ENCODE measurements around the gene CLNS1A.
A peak's percentile ranks its signal among the peaks of the same experiment; 100 is the strongest.

Gene CLNS1A

DNA sequence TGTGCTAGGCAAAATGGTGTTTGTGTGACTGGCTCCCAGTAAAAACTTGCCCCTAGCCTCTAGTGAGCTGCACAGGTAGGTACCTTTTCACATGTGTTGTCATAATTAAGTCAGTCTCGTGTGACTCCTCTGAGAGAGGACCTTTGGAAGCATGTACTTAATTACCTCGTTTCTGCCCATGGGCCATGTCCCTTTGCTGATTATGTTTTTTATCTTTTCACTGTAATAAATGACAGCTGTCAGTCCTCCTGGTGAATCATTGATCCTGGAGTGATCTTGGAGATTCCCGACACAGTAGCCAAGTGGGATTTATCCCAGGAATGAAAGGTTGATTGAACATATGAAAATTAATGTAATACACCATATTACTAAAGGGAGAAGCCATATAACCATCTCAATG, 12.5 kb upstream of the CLNS1A start:
- no peak overlapping the region for H3K14ac ChIP-seq (ENCODE audit: low read length)
- H3K4me2 ChIP-seq (ENCODE audit: insufficient read depth, low read length, poor library complexity, severe bottlenecking) = no peak overlapping the region
- no peak for DNase-seq (ENCODE audit: low spot score)
- H3K4me3 ChIP-seq (ENCODE audit: low read length in 2 of 2) = no peak overlapping the region
- WGBS, 2 donors (ENCODE audit: extremely low coverage in 2 of 2, insufficient read length in 2 of 2, insufficient replicate concordance in 1 of 2) = no CpG with 5 or more reads among the region's 3 CpGs
- H3K4ac ChIP-seq (ENCODE audit: low read length) = no peak overlapping the region
- no peak overlapping the region for H2BK5ac ChIP-seq (ENCODE audit: low read length)
- no peak overlapping the region for H4K8ac ChIP-seq (ENCODE audit: low read depth, low read length)
- H3K27ac ChIP-seq (replicated peaks; ENCODE audit: low read length) = no peak overlapping the region
- H3K79me1 ChIP-seq (ENCODE audit: low read depth, low read length) = no peaks in the 10 kb centered on the region
- no peak overlapping the region for H2AK5ac ChIP-seq (ENCODE audit: low read depth, low read length)
- H3K18ac ChIP-seq (ENCODE audit: low read length) = no peak overlapping the region
- H4K91ac ChIP-seq (ENCODE audit: low read depth, low read length, poor library complexity) = no peak overlapping the region
- no peaks in the 10 kb centered on the region for H3K36me3 ChIP-seq (replicated peaks in 1 of 2; ENCODE audit: control insufficient read depth in 2 of 2, insufficient read depth in 2 of 2, low read length in 2 of 2)
- no peak overlapping the region for H2BK120ac ChIP-seq (ENCODE audit: low read depth, low read length)
- H2BK12ac ChIP-seq (ENCODE audit: low read length) = no peak overlapping the region
- H3K9me3 ChIP-seq (replicated peaks in 1 of 2; ENCODE audit: control insufficient read depth in 2 of 2, insufficient read depth in 1 of 2, low read depth in 1 of 2, low read length in 2 of 2) = no peaks in the 10 kb centered on the region
- H2BK15ac ChIP-seq (ENCODE audit: low read length) = no peak overlapping the region
- H2AFZ ChIP-seq (ENCODE audit: low read length) = no peak overlapping the region
- H3K9ac ChIP-seq (ENCODE audit: low read depth, low read length, poor library complexity) = no peak overlapping the region
- no peaks in the 10 kb centered on the region for H3K27me3 ChIP-seq (ENCODE audit: control insufficient read depth in 3 of 3, insufficient read depth in 3 of 3, low read depth in 1 of 3, low read length in 3 of 3)
- H3K23ac ChIP-seq (ENCODE audit: low read depth, low read length, poor library complexity) = no peak overlapping the region
- no peaks in the 10 kb centered on the region for H3K4me1 ChIP-seq (ENCODE audit: control insufficient read depth in 2 of 2, insufficient read depth in 1 of 2, low read depth in 1 of 2, low read length in 2 of 2)

- no peak overlapping the region for H3K27ac ChIP-seq (replicated peaks; ENCODE audit: low read length)
- no peak overlapping the region for H2BK15ac ChIP-seq (ENCODE audit: low read length)
- no peak for DNase-seq (ENCODE audit: low spot score)
- WGBS, 2 donors (ENCODE audit: extremely low coverage in 2 of 2, insufficient read length in 2 of 2, insufficient replicate concordance in 1 of 2) = no CpG with 5 or more reads among the region's 3 CpGs
- H2AFZ ChIP-seq (ENCODE audit: low read length) = no peak overlapping the region
- no peaks in the 10 kb centered on the region for H3K9me3 ChIP-seq (replicated peaks in 1 of 2; ENCODE audit: control insufficient read depth in 2 of 2, insufficient read depth in 1 of 2, low read depth in 1 of 2, low read length in 2 of 2)
- H3K36me3 ChIP-seq (replicated peaks in 1 of 2; ENCODE audit: control insufficient read depth in 2 of 2, insufficient read depth in 2 of 2, low read length in 2 of 2) = no peaks in the 10 kb centered on the region
- no peaks in the 10 kb centered on the region for H3K4me1 ChIP-seq (ENCODE audit: control insufficient read depth in 2 of 2, insufficient read depth in 1 of 2, low read depth in 1 of 2, low read length in 2 of 2)
- no peak overlapping the region for H2BK12ac ChIP-seq (ENCODE audit: low read length)
- no peak overlapping the region for H3K23ac ChIP-seq (ENCODE audit: low read depth, low read length, poor library complexity)
- no peak overlapping the region for H4K91ac ChIP-seq (ENCODE audit: low read depth, low read length, poor library complexity)
- no peaks in the 10 kb centered on the region for H3K79me1 ChIP-seq (ENCODE audit: low read depth, low read length)
- H2AK5ac ChIP-seq (ENCODE audit: low read depth, low read length) = no peak overlapping the region
- no peak overlapping the region for H3K4me3 ChIP-seq (ENCODE audit: low read length in 2 of 2)
- no peak overlapping the region for H3K18ac ChIP-seq (ENCODE audit: low read length)
- H4K8ac ChIP-seq (ENCODE audit: low read depth, low read length) = no peak overlapping the region
- no peak overlapping the region for H3K14ac ChIP-seq (ENCODE audit: low read length)
- H3K9ac ChIP-seq (ENCODE audit: low read depth, low read length, poor library complexity) = no peak overlapping the region
- no peak overlapping the region for H2BK120ac ChIP-seq (ENCODE audit: low read depth, low read length)
- no peak overlapping the region for H3K4me2 ChIP-seq (ENCODE audit: insufficient read depth, low read length, poor library complexity, severe bottlenecking)
- H2BK5ac ChIP-seq (ENCODE audit: low read length) = no peak overlapping the region
- H3K4ac ChIP-seq (ENCODE audit: low read length) = no peak overlapping the region
- no peaks in the 10 kb centered on the region for H3K27me3 ChIP-seq (ENCODE audit: control insufficient read depth in 3 of 3, insufficient read depth in 3 of 3, low read depth in 1 of 3, low read length in 3 of 3)
These were observed 10.2 kb upstream of the CLNS1A start for GRCh38 chr11:77647654-77648305.

DNA sequence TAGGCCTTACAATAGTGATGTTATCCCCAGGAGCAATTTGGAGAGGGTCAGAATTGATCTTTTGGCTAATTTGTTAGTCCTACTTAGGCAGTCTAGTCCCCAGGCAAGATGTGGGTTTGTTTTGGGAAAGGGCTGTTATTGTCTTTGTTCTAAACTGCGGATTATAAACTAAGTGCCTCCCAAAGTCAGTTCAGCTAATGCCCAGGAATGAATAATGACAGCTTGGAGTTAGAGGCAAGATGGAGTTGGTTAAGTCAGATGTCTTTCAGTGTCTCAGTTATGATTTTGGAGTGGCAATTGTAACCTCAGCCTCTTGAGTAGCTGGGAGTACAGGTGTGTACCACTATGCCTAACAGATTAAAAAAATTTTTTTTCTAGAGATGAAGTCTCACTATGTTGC, 7.3 kb upstream of the CLNS1A start:
- DNase-seq (ENCODE audit: low spot score) = no peak
- Histone ChIP-seq H3K4me1 (ENCODE audit: control insufficient read depth in 2 of 2, insufficient read depth in 1 of 2, low read depth in 1 of 2, low read length in 2 of 2) (no peaks in the 10 kb centered on the region), H3K9ac (ENCODE audit: low read depth, low read length, poor library complexity) (no peak overlapping the region), H3K18ac (ENCODE audit: low read length) (no peak overlapping the region), H2AFZ (ENCODE audit: low read length) (no peak overlapping the region), H2BK5ac (ENCODE audit: low read length) (no peak overlapping the region), H2BK15ac (ENCODE audit: low read length) (no peak overlapping the region), H3K4ac (ENCODE audit: low read length) (no peak overlapping the region), H3K36me3 (replicated peaks in 1 of 2; ENCODE audit: control insufficient read depth in 2 of 2, insufficient read depth in 2 of 2, low read length in 2 of 2) (no peaks in the 10 kb centered on the region), H4K91ac (ENCODE audit: low read depth, low read length, poor library complexity) (no peak overlapping the region), H3K79me1 (ENCODE audit: low read depth, low read length) (no peaks in the 10 kb centered on the region), H4K8ac (ENCODE audit: low read depth, low read length) (no peak overlapping the region), H3K27me3 (ENCODE audit: control insufficient read depth in 3 of 3, insufficient read depth in 3 of 3, low read depth in 1 of 3, low read length in 3 of 3) (no peaks in the 10 kb centered on the region), H3K27ac (replicated peaks; ENCODE audit: low read length) (no peak overlapping the region), H3K9me3 (replicated peaks in 1 of 2; ENCODE audit: control insufficient read depth in 2 of 2, insufficient read depth in 1 of 2, low read depth in 1 of 2, low read length in 2 of 2) (peaks cover 0 to 6% of the 10 kb centered on the region in 2 donors), H2BK12ac (ENCODE audit: low read length) (no peak overlapping the region), H2AK5ac (ENCODE audit: low read depth, low read length) (no peak overlapping the region), H3K23ac (ENCODE audit: low read depth, low read length, poor library complexity) (no peak overlapping the region), H3K4me2 (ENCODE audit: insufficient read depth, low read length, poor library complexity, severe bottlenecking) (no peak overlapping the region), H3K4me3 (ENCODE audit: low read length in 2 of 2) (no peak overlapping the region), H3K14ac (ENCODE audit: low read length) (no peak overlapping the region), H2BK120ac (ENCODE audit: low read depth, low read length) (no peak overlapping the region)
- no CpG with 5 or more reads among the region's 1 CpG for WGBS, 2 donors (ENCODE audit: extremely low coverage in 2 of 2, insufficient read length in 2 of 2, insufficient replicate concordance in 1 of 2)

DNA sequence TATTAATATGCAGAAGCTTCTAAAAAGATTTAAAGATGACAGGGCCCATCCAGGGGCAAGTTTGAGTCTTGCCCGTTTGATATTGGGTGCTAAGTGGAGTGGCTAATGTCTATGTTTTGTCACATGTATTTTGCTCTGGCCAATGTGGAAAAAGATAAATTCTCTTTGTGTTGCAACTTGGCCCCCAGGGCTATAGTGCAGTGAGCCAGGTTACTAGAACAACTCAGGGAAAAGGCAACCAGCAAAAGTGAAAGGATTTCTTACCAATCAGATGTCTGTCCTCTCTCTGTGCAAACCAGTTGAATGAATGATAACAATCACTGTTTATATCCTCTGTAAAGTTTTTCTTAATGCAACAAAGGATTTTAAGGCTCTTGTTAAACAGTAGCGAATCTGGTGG, 4.6 kb upstream of the CLNS1A start:
- H4K8ac ChIP-seq (ENCODE audit: low read depth, low read length) = no peak overlapping the region
- H3K27me3 ChIP-seq (ENCODE audit: control insufficient read depth in 3 of 3, insufficient read depth in 3 of 3, low read depth in 1 of 3, low read length in 3 of 3) = no peaks in the 10 kb centered on the region
- WGBS, 2 donors (ENCODE audit: extremely low coverage in 2 of 2, insufficient read length in 2 of 2, insufficient replicate concordance in 1 of 2) = no CpG with 5 or more reads among the region's 2 CpGs
- DNase-seq (ENCODE audit: low spot score) = no peak
- H3K36me3 ChIP-seq (replicated peaks in 1 of 2; ENCODE audit: control insufficient read depth in 2 of 2, insufficient read depth in 2 of 2, low read length in 2 of 2) = no peaks in the 10 kb centered on the region
- H2BK12ac ChIP-seq (ENCODE audit: low read length) = no peak overlapping the region
- H2AFZ ChIP-seq (ENCODE audit: low read length) = peak overlapping the region; percentile 71
- no peak overlapping the region for H3K9ac ChIP-seq (ENCODE audit: low read depth, low read length, poor library complexity)
- H2AK5ac ChIP-seq (ENCODE audit: low read depth, low read length) = no peak overlapping the region
- H2BK120ac ChIP-seq (ENCODE audit: low read depth, low read length) = no peak overlapping the region
- no peaks in the 10 kb centered on the region for H3K79me1 ChIP-seq (ENCODE audit: low read depth, low read length)
- H3K4me3 ChIP-seq (ENCODE audit: low read length in 2 of 2) = no peak overlapping the region
- peaks cover 0 to 6% of the 10 kb centered on the region in 2 donors for H3K9me3 ChIP-seq (replicated peaks in 1 of 2; ENCODE audit: control insufficient read depth in 2 of 2, insufficient read depth in 1 of 2, low read depth in 1 of 2, low read length in 2 of 2)
- H3K18ac ChIP-seq (ENCODE audit: low read length) = no peak overlapping the region
- H3K27ac ChIP-seq (replicated peaks; ENCODE audit: low read length) = no peak overlapping the region
- H3K23ac ChIP-seq (ENCODE audit: low read depth, low read length, poor library complexity) = no peak overlapping the region
- H2BK15ac ChIP-seq (ENCODE audit: low read length) = no peak overlapping the region
- H3K14ac ChIP-seq (ENCODE audit: low read length) = no peak overlapping the region
- no peak overlapping the region for H3K4me2 ChIP-seq (ENCODE audit: insufficient read depth, low read length, poor library complexity, severe bottlenecking)
- H2BK5ac ChIP-seq (ENCODE audit: low read length) = no peak overlapping the region
- peaks cover 2% of the 10 kb centered on the region in 2 donors for H3K4me1 ChIP-seq (ENCODE audit: control insufficient read depth in 2 of 2, insufficient read depth in 1 of 2, low read depth in 1 of 2, low read length in 2 of 2)
- H4K91ac ChIP-seq (ENCODE audit: low read depth, low read length, poor library complexity) = no peak overlapping the region
- no peak overlapping the region for H3K4ac ChIP-seq (ENCODE audit: low read length)

Data from neuronal stem cell (in vitro differentiated cells).